Thoracic aorta (tissue), 2 donors: ENCODE results near the gene DTD1. TPM values are rescaled to one million over a fixed set of nuclear protein-coding genes. Genes with fewer than 3 reads are reported as not detected.

Experiments used
- ATAC-seq: fragments of 150-250 bp; one replicate; pipeline ENCODE4 v1.8.0; 2017; ENCODE audit warnings: low read depth; ENCODE audit not compliant: insufficient number of reproducible peaks, low FRiP score
- DNase-seq: peaks from one replicate; pipeline ENCODE4 v3.0.0-alpha.2; 2020; ENCODE audit warnings: low spot score
- H3K27ac ChIP-seq, 2 donors: fragments of 200-600 bp; sonication (generic); 1 replicate in 1 of 2; 2 replicates in 1 of 2; pipeline ENCODE4 v1.5.1; 2016; ENCODE audit warnings: mild to moderate bottlenecking in 2 of 2, moderate library complexity in 2 of 2
- H3K27me3 ChIP-seq: fragments of 200-600 bp; sonication (generic); replicated peaks from 2 replicates; pipeline ENCODE4 v1.6.0; 2016; ENCODE audit warnings: mild to moderate bottlenecking; ENCODE audit not compliant: insufficient read depth
- H3K36me3 ChIP-seq: fragments of 200-600 bp; sonication (generic); one replicate; pipeline ENCODE4 v1.5.1; 2016
- H3K4me1 ChIP-seq, 2 donors: fragments of 200-600 bp; sonication (generic); 1 replicate in 1 of 2; 2 replicates in 1 of 2; pipeline versions ENCODE4 v1.5.1 to v1.6.0; 2016; ENCODE audit warnings: low read depth in 2 of 2, mild to moderate bottlenecking in 1 of 2; ENCODE audit not compliant: control insufficient read depth in 1 of 2
- H3K4me3 ChIP-seq: fragments of 200-600 bp; sonication (generic); 2 replicates; pipeline ENCODE4 v1.5.1; 2016; ENCODE audit warnings: mild to moderate bottlenecking
- H3K9me3 ChIP-seq: fragments of 200-600 bp; sonication (generic); 2 replicates; pipeline ENCODE4 v1.5.1; 2016
- CTCF ChIP-seq: fragments of 200-600 bp; sonication (generic); IDR thresholded peaks from one replicate; pipeline ENCODE4 v1.5.1; 2019; ENCODE audit warnings: antibody characterized with exemption
- total RNA-seq, 2 donors: library from RNA; depleted of rRNA; stranded (reverse); fragments of >200 nt; gene quantifications; one replicate each; pipeline versions ENCODE4 v1.1.0 to v1.2.3, GENCODE V29; 2016

The DTD1 gene
- total RNA-seq, 2 donors from 2014 or later: 29.6 to 36.9 TPM

- H3K9me3 ChIP-seq: no peaks in the 10 kb centered on the region
- no peak for TF ChIP-seq CTCF
- no peaks in the 10 kb centered on the region for H3K4me1 ChIP-seq
- H3K4me3 ChIP-seq: no peak overlapping the region
- H3K27ac ChIP-seq: no peak overlapping the region
- ATAC-seq: no peak
- no peaks in the 10 kb centered on the region for H3K36me3 ChIP-seq
- DNase-seq: no peak
- H3K27me3 ChIP-seq: no peaks in the 10 kb centered on the region
These were observed 79.1 kb downstream of the DTD1 start for GRCh38 chr20:18666803-18667415.

- Histone ChIP-seq H3K36me3 (no peaks in the 10 kb centered on the region), H3K4me3 (no peak overlapping the region), H3K27me3 (no peaks in the 10 kb centered on the region), H3K27ac (no peak overlapping the region), H3K4me1 (no peaks in the 10 kb centered on the region), H3K9me3 (no peaks in the 10 kb centered on the region)
- DNase-seq (no peak), ATAC-seq (no peak)
- no peak for TF ChIP-seq CTCF
These were observed 81.6 kb downstream of the DTD1 start for GRCh38 chr20:18669241-18670019.

GRCh38 chr20:18671203-18671710 is 83.4 kb downstream of the DTD1 start:
- Histone ChIP-seq H3K36me3 (no peaks in the 10 kb centered on the region), H3K27me3 (no peaks in the 10 kb centered on the region), H3K27ac (no peak overlapping the region), H3K9me3 (no peaks in the 10 kb centered on the region), H3K4me1 (no peaks in the 10 kb centered on the region), H3K4me3 (no peak overlapping the region)
- TF ChIP-seq CTCF: no peak
- DNase-seq (no peak), ATAC-seq (no peak)

GRCh38 chr20:18672834-18673233 is 85.0 kb downstream of the DTD1 start:
- ATAC-seq (no peak), DNase-seq (no peak)
- TF ChIP-seq CTCF: no peak
- no peaks in the 10 kb centered on the region for H3K27me3 ChIP-seq
- no peaks in the 10 kb centered on the region for H3K36me3 ChIP-seq
- H3K27ac ChIP-seq: no peak overlapping the region
- H3K9me3 ChIP-seq: no peaks in the 10 kb centered on the region
- no peak overlapping the region for H3K4me3 ChIP-seq
- H3K4me1 ChIP-seq: no peaks in the 10 kb centered on the region

- Histone ChIP-seq H3K9me3 (no peaks in the 10 kb centered on the region), H3K4me3 (no peak overlapping the region), H3K4me1 (no peaks in the 10 kb centered on the region), H3K27ac (no peak overlapping the region), H3K27me3 (no peaks in the 10 kb centered on the region), H3K36me3 (no peaks in the 10 kb centered on the region)
- ATAC-seq: no peak
- TF ChIP-seq CTCF: no peak
- DNase-seq: no peak
These were observed 88.5 kb downstream of the DTD1 start for GRCh38 chr20:18676396-18676795.
